Gastroesophageal sphincter (tissue), 3 donors: ENCODE results near the gene ERC1.

Experiments
- EP300 ChIP-seq: sonication (generic); formaldehyde crosslinking; IDR thresholded peaks from one replicate; pipeline ENCODE4 v1.6.1; 2017; ENCODE audit warnings: antibody characterized with exemption, mild to moderate bottlenecking
- POLR2A ChIP-seq, 2 donors: fragments of 450-650 bp; IDR thresholded peaks; one replicate each; pipeline ENCODE4 v1.6.1; 2017; ENCODE audit warnings: antibody characterized with exemption in 2 of 2, mild to moderate bottlenecking in 2 of 2, moderate library complexity in 1 of 2
- TF ChIP-seq, protein P1 (sequence below), 4 experiments: fragments of 200-600 bp in 2 of 4; fragments of 450-650 bp in 2 of 4; sonication (generic) in 1 of 4; IDR thresholded peaks; one replicate each; pipeline ENCODE4 v1.5.1; 2017 to 2019; ENCODE audit warnings: antibody characterized with exemption in 4 of 4, mild to moderate bottlenecking in 2 of 4, moderate library complexity in 2 of 4

DNA sequence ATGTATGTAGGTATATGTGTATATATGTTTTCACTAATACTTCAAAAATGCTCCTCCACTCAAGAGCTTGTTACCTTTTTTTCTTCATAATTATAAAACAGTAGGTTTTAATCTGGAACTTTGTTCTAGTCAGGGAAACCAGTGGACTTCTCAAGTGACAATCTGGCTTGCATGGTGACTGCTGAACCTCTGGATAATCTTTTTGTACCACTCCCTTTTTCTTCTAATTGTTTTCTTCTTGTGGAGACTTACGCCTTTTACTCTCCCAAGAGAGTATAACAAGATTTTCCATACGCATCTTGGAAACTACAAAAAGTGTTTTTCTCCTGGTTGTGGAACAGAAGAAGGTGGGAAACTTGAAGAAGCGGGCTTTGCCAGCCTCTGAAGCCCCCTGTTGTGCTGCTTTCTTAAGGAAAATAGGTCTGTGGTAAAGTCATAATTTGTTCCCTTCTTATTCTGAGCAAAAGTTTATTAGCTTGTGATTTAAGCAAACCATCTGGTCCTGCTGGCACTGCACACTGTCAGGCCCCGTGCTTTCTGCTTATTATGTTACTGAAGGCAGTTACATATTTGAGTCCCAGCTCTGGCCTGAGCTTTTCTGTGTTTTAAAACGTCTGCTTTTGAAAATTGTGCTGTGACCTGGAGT lies 291.8 kb downstream of the ERC1 start:
- TF ChIP-seq POLR2A (IDR thresholded peaks at IDR 0.05) = no peak
- TF ChIP-seq EP300 = no peak
- TF ChIP-seq, protein P1, sequence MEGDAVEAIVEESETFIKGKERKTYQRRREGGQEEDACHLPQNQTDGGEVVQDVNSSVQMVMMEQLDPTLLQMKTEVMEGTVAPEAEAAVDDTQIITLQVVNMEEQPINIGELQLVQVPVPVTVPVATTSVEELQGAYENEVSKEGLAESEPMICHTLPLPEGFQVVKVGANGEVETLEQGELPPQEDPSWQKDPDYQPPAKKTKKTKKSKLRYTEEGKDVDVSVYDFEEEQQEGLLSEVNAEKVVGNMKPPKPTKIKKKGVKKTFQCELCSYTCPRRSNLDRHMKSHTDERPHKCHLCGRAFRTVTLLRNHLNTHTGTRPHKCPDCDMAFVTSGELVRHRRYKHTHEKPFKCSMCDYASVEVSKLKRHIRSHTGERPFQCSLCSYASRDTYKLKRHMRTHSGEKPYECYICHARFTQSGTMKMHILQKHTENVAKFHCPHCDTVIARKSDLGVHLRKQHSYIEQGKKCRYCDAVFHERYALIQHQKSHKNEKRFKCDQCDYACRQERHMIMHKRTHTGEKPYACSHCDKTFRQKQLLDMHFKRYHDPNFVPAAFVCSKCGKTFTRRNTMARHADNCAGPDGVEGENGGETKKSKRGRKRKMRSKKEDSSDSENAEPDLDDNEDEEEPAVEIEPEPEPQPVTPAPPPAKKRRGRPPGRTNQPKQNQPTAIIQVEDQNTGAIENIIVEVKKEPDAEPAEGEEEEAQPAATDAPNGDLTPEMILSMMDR (IDR thresholded peaks at IDR 0.05) = no peak
